A673 (cell line): ENCODE results near the gene ATP1B2. TPM values are rescaled to one million over a fixed set of nuclear protein-coding genes. Genes with fewer than 3 reads are reported as not detected.

ENCODE experiments used
- BruUV-seq: library from RNA; stranded (reverse); fragments of 400-500 nt; replicated peaks from 2 replicates; lab custom pipeline; 2021; lab: Mats Ljungman, UMichigan
- CTCF ChIA-PET: fragments of 300-600 bp; sonication (Branson Sonifier 250); formaldehyde crosslinking; loops from one replicate; lab custom pipeline; 2022; ENCODE audit warnings: antibody characterized with exemption; lab: Charles Lee
- POLR2A ChIA-PET: fragments of 300-600 bp; sonication (Branson Sonifier 250); formaldehyde crosslinking; loops from one replicate; lab custom pipeline; 2022; ENCODE audit warnings: antibody characterized with exemption; ENCODE audit not compliant: low non-redundant PET; lab: Charles Lee
- DNase-seq: peaks from one replicate; pipeline ENCODE4 v3.0.0-alpha.2; 2015; ENCODE audit warnings: low spot score
- H3K27ac ChIP-seq: fragments of 200-600 bp; sonication (generic); 2 replicates; pipeline ENCODE4 v1.5.1; 2016; ENCODE audit warnings: mixed run types, low read depth, mild to moderate bottlenecking, mixed read lengths, antibody characterized with exemption, low read length; ENCODE audit not compliant: poor library complexity, severe bottlenecking
- H3K27me3 ChIP-seq: fragments of 200-600 bp; sonication (generic); replicated peaks from 2 replicates; pipeline ENCODE4 v1.6.1; 2017; ENCODE audit warnings: mixed run types, low read depth, mild to moderate bottlenecking, mixed read lengths, antibody characterized with exemption, low read length; ENCODE audit not compliant: insufficient read depth, poor library complexity
- H3K36me3 ChIP-seq: fragments of 200-600 bp; sonication (generic); 2 replicates; pipeline ENCODE4 v1.6.1; 2016; ENCODE audit warnings: mixed run types, mild to moderate bottlenecking, mixed read lengths, antibody characterized with exemption, low read length; ENCODE audit not compliant: insufficient read depth, poor library complexity, severe bottlenecking
- H3K4me1 ChIP-seq: fragments of 200-600 bp; sonication (generic); 2 replicates; pipeline ENCODE4 v1.6.1; 2017; ENCODE audit warnings: mixed run types, mild to moderate bottlenecking, mixed read lengths, antibody characterized with exemption, low read length; ENCODE audit not compliant: insufficient read depth, poor library complexity, severe bottlenecking
- H3K4me3 ChIP-seq: fragments of 200-600 bp; sonication (generic); 2 replicates; pipeline ENCODE4 v1.5.1; 2016; ENCODE audit warnings: low read depth, mixed run types, mild to moderate bottlenecking, mixed read lengths, low read length; ENCODE audit not compliant: poor library complexity, severe bottlenecking
- H3K9me3 ChIP-seq: fragments of 200-600 bp; sonication (generic); 2 replicates; pipeline ENCODE4 v1.6.1; 2016; ENCODE audit warnings: mixed run types, low read depth, mild to moderate bottlenecking, mixed read lengths, antibody characterized with exemption, low read length; ENCODE audit not compliant: poor library complexity, severe bottlenecking
- CTCF ChIP-seq: fragments of 300-800, 200-600 bp; sonication (generic); conservative IDR thresholded peaks from 2 replicates; pipeline ENCODE4 v1.5.1; 2017; ENCODE audit warnings: low read depth, mild to moderate bottlenecking, antibody characterized with exemption, low read length, moderate library complexity, mixed read lengths
- EZH2 ChIP-seq: fragments of 200-600 bp; sonication (generic); IDR thresholded peaks from 2 replicates; pipeline ENCODE4 v1.6.1; 2017; ENCODE audit warnings: borderline replicate concordance, low read depth, mild to moderate bottlenecking, mixed read lengths, antibody characterized with exemption, low read length; ENCODE audit not compliant: poor library complexity, severe bottlenecking
- intact Hi-C: fragments of 100-400 bp; cut with micrococcal nuclease; formaldehyde crosslinking; loops from one replicate; pipeline ENCODE4 v1.10.0; 2022; ENCODE audit not compliant: unreplicated experiment
- total RNA-seq: library from RNA; stranded (reverse); gene quantifications from 2 replicates; pipeline ENCODE4 v1.2.3, GENCODE V29; 2021

Gene ATP1B2
- total RNA-seq, 1 experiment from 2014 or later, result 3.5 TPM

- Histone ChIP-seq H3K27me3 (no peaks in the 10 kb centered on the region), H3K27ac (peak overlapping the region; percentile 80), H3K4me1 (peaks cover 20% of the 10 kb centered on the region), H3K4me3 (peak overlapping the region; percentile 91), H3K36me3 (peaks cover 3% of the 10 kb centered on the region), H3K9me3 (no peaks in the 10 kb centered on the region)
- no TSS peak for BruUV-seq
- DNase-seq, result no peak
- ChIA-PET POLR2A (interaction anchor here (0.5 to 0.7 kb wide), 2 partner anchors 75 to 175 kb away, joined by 3 to 14 read pairs; no protein-coding TSS in a partner anchor), CTCF (interaction anchor here (0.6 to 2.1 kb wide), 3 partner anchors 17 to 128 kb away, joined by 3 to 8 read pairs (median 5); partner anchors contain the start of genes MPDU1 and SENP3)
- TF ChIP-seq CTCF (no peak), EZH2 (no peak)
- intact Hi-C loops, result loop anchor here (5.0 to 10.0 kb wide), 4 partner anchors 62 to 644 kb away; partner anchors contain the start of genes FGF11, MPDU1, SAT2 and SLC16A11
Measured at GRCh38 chr17:7688808-7689316, 38.1 kb downstream of the ATP1B2 start.

- BruUV-seq, result no TSS peak
- H3K36me3 ChIP-seq, result peaks cover 11% of the 10 kb centered on the region
- TF ChIP-seq EZH2 (no peak), CTCF (no peak)
- intact Hi-C loops, result no loop called here
- no peak overlapping the region for H3K27ac ChIP-seq
- no peak for DNase-seq
- no peaks in the 10 kb centered on the region for H3K9me3 ChIP-seq
- ChIA-PET POLR2A (no interaction called here), CTCF (no interaction called here)
- no peaks in the 10 kb centered on the region for H3K27me3 ChIP-seq
- no peaks in the 10 kb centered on the region for H3K4me1 ChIP-seq
- H3K4me3 ChIP-seq, result no peak overlapping the region
Measured at GRCh38 chr17:7695586-7695985, 44.9 kb downstream of the ATP1B2 start.

GRCh38 chr17:7697828-7698588, 47.3 kb downstream of the ATP1B2 start:
- Histone ChIP-seq H3K4me1 (no peaks in the 10 kb centered on the region), H3K4me3 (no peak overlapping the region), H3K27ac (no peak overlapping the region), H3K27me3 (no peaks in the 10 kb centered on the region), H3K36me3 (peaks cover 17% of the 10 kb centered on the region), H3K9me3 (no peaks in the 10 kb centered on the region)
- DNase-seq, result no peak
- POLR2A ChIA-PET, result no interaction called here
- no TSS peak for BruUV-seq
- CTCF ChIA-PET, result interaction anchor here (1.0 kb wide), 1 partner anchor 15 kb away, joined by 4 read pairs; no protein-coding TSS in a partner anchor
- TF ChIP-seq EZH2 (no peak), CTCF (no peak)
- intact Hi-C loops, result no loop called here
